PC-9 (cell line): ENCODE results near the gene ARHGDIA. TPM values are rescaled to one million over a fixed set of nuclear protein-coding genes. Genes with fewer than 3 reads are reported as not detected.

Experiments
- BruUV-seq: library from RNA; stranded (reverse); fragments of 400-500 nt; replicated peaks from 2 replicates; lab custom pipeline; 2021; lab: Mats Ljungman, UMichigan
- CTCF ChIA-PET: fragments of 300-600 bp; sonication (Branson Sonifier 250); formaldehyde crosslinking; loops from one replicate; lab custom pipeline; 2022; ENCODE audit warnings: antibody characterized with exemption; lab: Charles Lee
- POLR2A ChIA-PET: fragments of 300-600 bp; sonication (Branson Sonifier 250); formaldehyde crosslinking; loops from one replicate; lab custom pipeline; 2022; ENCODE audit warnings: antibody characterized with exemption; ENCODE audit not compliant: unreplicated experiment; lab: Charles Lee
- DNase-seq, 2 experiments: peaks; one replicate each; pipeline versions ENCODE4 v3.0.0 to v3.0.0-alpha.2; 2015 to 2022; ENCODE audit warnings: mixed read lengths in 1 of 2
- H2AFZ ChIP-seq: fragments of 200-600 bp; sonication (generic); 2 replicates; pipeline ENCODE4 v1.8.1; 2017; ENCODE audit warnings: antibody characterized with exemption
- H3F3A ChIP-seq: fragments of 200-600 bp; sonication (generic); 2 replicates; pipeline ENCODE4 v1.8.1; 2017; ENCODE audit warnings: antibody characterized with exemption, mild to moderate bottlenecking, low read depth; ENCODE audit not compliant: insufficient read depth
- H3K27ac ChIP-seq: fragments of 200-600 bp; sonication (generic); 2 replicates; pipeline ENCODE4 v1.6.1; 2016; ENCODE audit warnings: mixed run types
- H3K27me3 ChIP-seq: fragments of 200-600 bp; sonication (generic); 2 replicates; pipeline ENCODE4 v1.6.1; 2016; ENCODE audit warnings: low read depth, mixed run types; ENCODE audit not compliant: insufficient read depth
- H3K36me3 ChIP-seq: fragments of 200-600 bp; sonication (generic); 2 replicates; pipeline ENCODE4 v1.6.1; 2016; ENCODE audit warnings: low read depth, mixed run types
- H3K4me1 ChIP-seq: fragments of 200-600 bp; sonication (generic); replicated peaks from 2 replicates; pipeline ENCODE4 v1.6.1; 2016; ENCODE audit warnings: mixed run types; ENCODE audit not compliant: insufficient read depth
- H3K4me2 ChIP-seq: fragments of 200-600 bp; sonication (generic); 2 replicates; pipeline ENCODE4 v1.6.1; 2017; ENCODE audit warnings: mixed run types
- H3K4me3 ChIP-seq: fragments of 200-600 bp; sonication (generic); 2 replicates; pipeline ENCODE4 v1.6.1; 2016; ENCODE audit warnings: mixed run types
- H3K79me2 ChIP-seq: fragments of 200-600 bp; sonication (generic); 2 replicates; pipeline ENCODE4 v1.6.1; 2017; ENCODE audit warnings: low read depth, mixed run types
- H3K9me2 ChIP-seq: fragments of 200-600 bp; sonication (generic); 2 replicates; pipeline ENCODE4 v1.8.1; 2017; ENCODE audit warnings: mild to moderate bottlenecking; ENCODE audit not compliant: insufficient read depth
- H3K9me3 ChIP-seq: fragments of 200-600 bp; sonication (generic); 2 replicates; pipeline ENCODE4 v1.8.1; 2016; ENCODE audit warnings: low read depth; ENCODE audit not compliant: insufficient read depth
- H4K20me1 ChIP-seq: fragments of 200-600 bp; sonication (generic); 2 replicates; pipeline ENCODE4 v1.8.1; 2017; ENCODE audit not compliant: insufficient read depth
- CTCF ChIP-seq: fragments of 200-600 bp; sonication (generic); conservative IDR thresholded peaks from 2 replicates; pipeline ENCODE4 v1.6.1; 2017; ENCODE audit warnings: mixed run types, antibody characterized with exemption, mild to moderate bottlenecking, moderate library complexity
- EZH2 ChIP-seq: fragments of 200-600 bp; sonication (generic); IDR thresholded peaks from 2 replicates; pipeline ENCODE4 v1.8.0; 2017; ENCODE audit warnings: antibody characterized with exemption, low read depth
- intact Hi-C: fragments of 100-400 bp; cut with micrococcal nuclease; formaldehyde crosslinking; loops from one replicate; pipeline ENCODE4 v1.10.0; 2022; ENCODE audit not compliant: unreplicated experiment
- total RNA-seq: library from RNA; stranded (reverse); gene quantifications from 2 replicates; pipeline ENCODE4 v1.2.3, GENCODE V29; 2021

ARHGDIA gene
- total RNA-seq, 1 experiment from 2014 or later: 309 TPM

GRCh38 chr17:81869221-81870130, 1.7 kb downstream of the ARHGDIA start:
- intact Hi-C loops: loop anchor here (2.0 to 5.0 kb wide), 2 partner anchors 58 to 153 kb away; partner anchors contain the start of genes CENPX, LRRC45 and MAFG
- TF ChIP-seq EZH2 (no peak), CTCF (peak; percentile 69)
- H3K27me3 ChIP-seq: no peaks in the 10 kb centered on the region
- H3F3A ChIP-seq: peaks cover 70% of the 10 kb centered on the region
- no peaks in the 10 kb centered on the region for H3K36me3 ChIP-seq
- H3K27ac ChIP-seq: peak overlapping the region; percentile 59; the same call in 1 of the 2 replicates
- H3K79me2 ChIP-seq: peaks cover 33% of the 10 kb centered on the region
- H4K20me1 ChIP-seq: peaks cover 28% of the 10 kb centered on the region
- no TSS peak for BruUV-seq
- no peaks in the 10 kb centered on the region for H3K9me3 ChIP-seq
- H3K4me3 ChIP-seq: peak overlapping the region; percentile 67
- H3K9me2 ChIP-seq: no peaks in the 10 kb centered on the region
- no peak overlapping the region for H2AFZ ChIP-seq
- H3K4me1 ChIP-seq: 0 out of 2 replicates have a peak, but pooled peaks cover 14% of the 10 kb centered on the region
- peak overlapping the region; percentile 80 for H3K4me2 ChIP-seq
- peak in 1 of 2 experiments; percentile 58 for DNase-seq
- ChIA-PET POLR2A (interaction anchor here (0.6 to 1.2 kb wide), 2 partner anchors 8 to 14 kb away, joined by 3 to 12 read pairs; no protein-coding TSS in a partner anchor), CTCF (interaction anchor here (0.6 to 0.8 kb wide), 2 partner anchors 54 to 60 kb away, joined by 3 to 4 read pairs; no protein-coding TSS in a partner anchor)

GRCh38 chr17:81868674-81869220, 2.4 kb downstream of the ARHGDIA start:
- H3K36me3 ChIP-seq: no peaks in the 10 kb centered on the region
- no peaks in the 10 kb centered on the region for H3K9me2 ChIP-seq
- H3F3A ChIP-seq: peaks cover 65% of the 10 kb centered on the region
- no peak overlapping the region for H3K4me3 ChIP-seq
- H3K9me3 ChIP-seq: no peaks in the 10 kb centered on the region
- TF ChIP-seq CTCF: no peak
- no peak for TF ChIP-seq EZH2
- peak; percentile 40 to 85 for DNase-seq
- ChIA-PET POLR2A (interaction anchor here (1.2 kb wide), 1 partner anchor 8 kb away, joined by 3 read pairs; no protein-coding TSS in a partner anchor), CTCF (interaction anchor here (0.6 kb wide), 1 partner anchor 54 kb away, joined by 4 read pairs; no protein-coding TSS in a partner anchor)
- intact Hi-C loops: loop anchor here (1.0 to 5.0 kb wide), 2 partner anchors 44 to 59 kb away; partner anchors contain the start of gene MAFG
- no peak overlapping the region for H3K27ac ChIP-seq
- peaks cover 39% of the 10 kb centered on the region for H3K79me2 ChIP-seq
- H3K4me2 ChIP-seq: peak overlapping the region; percentile 80; the same call in 1 of the 2 replicates
- no peaks in the 10 kb centered on the region for H3K27me3 ChIP-seq
- BruUV-seq: no TSS peak
- 0 out of 2 replicates have a peak, but pooled peaks cover 14% of the 10 kb centered on the region for H3K4me1 ChIP-seq
- H2AFZ ChIP-seq: no peak overlapping the region
- H4K20me1 ChIP-seq: peaks cover 29% of the 10 kb centered on the region
